Activated CD4-positive, alpha-beta T cell treated with anti-CD3 and anti-CD28 coated beads, Interleukin-10, Interleukin-2, amounts not matched to agents 100 ng/mL and 50 ng/mL, durations not matched to agents 16 hours and 8 hours (primary cell): ENCODE measurements around the gene ITGB1.
A peak's percentile ranks its signal among the peaks of the same experiment; 100 is the strongest.
"Not testable (repeated sequence)": the region's sequence is repeated elsewhere in the genome, so short reads cannot be mapped to it uniquely, and the experiment has no call there.

Experiments used
- DNase-seq: peaks from one replicate; pipeline ENCODE4 v3.0.0-alpha.2; 2020

ITGB1 gene

GRCh38 chr10:32929634-32930033, 28.4 kb downstream of the ITGB1 start:
- peak; percentile 54 for DNase-seq

DNA sequence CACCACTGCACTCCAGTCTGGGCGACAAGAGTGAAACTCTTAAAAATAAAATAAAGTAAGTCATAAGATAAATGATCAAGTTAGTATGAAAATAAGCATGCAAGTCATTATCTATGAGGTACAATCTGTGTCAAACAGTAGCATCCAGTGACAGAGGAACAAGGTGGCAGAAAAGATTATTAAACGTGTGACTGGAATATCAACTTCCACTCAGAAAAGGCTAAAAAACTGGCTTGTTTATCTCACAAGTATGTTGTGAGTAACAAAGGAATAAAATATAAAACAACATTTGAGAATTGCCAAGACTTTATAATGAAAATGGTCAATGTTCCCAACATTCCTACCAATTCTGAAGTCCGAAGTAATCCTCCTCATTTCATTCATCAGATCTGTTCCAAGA, 30.3 kb downstream of the ITGB1 start:
- no peak for DNase-seq

- no peak for DNase-seq
Measured at GRCh38 chr10:32923849-32924248, 34.2 kb downstream of the ITGB1 start.

GRCh38 chr10:32923134-32923533, 34.9 kb downstream of the ITGB1 start:
- peak; percentile 7 for DNase-seq

- DNase-seq: no peak
Measured at GRCh38 chr10:32922170-32922569, 35.9 kb downstream of the ITGB1 start.

- DNase-seq: not testable (repeated sequence)
Measured at GRCh38 chr10:32917817-32918216, 40.2 kb downstream of the ITGB1 start.

GRCh38 chr10:32911285-32912016, 46.6 kb downstream of the ITGB1 start:
- DNase-seq: no peak

GRCh38 chr10:32909970-32910369, 48.1 kb downstream of the ITGB1 start:
- not testable (repeated sequence) for DNase-seq

- DNase-seq: no peak
Measured at GRCh38 chr10:32909456-32909855, 48.6 kb downstream of the ITGB1 start.

GRCh38 chr10:32906595-32906994, 51.4 kb downstream of the ITGB1 start:
- peak; percentile 6 for DNase-seq

- no peak for DNase-seq
Measured at GRCh38 chr10:32905466-32905865, 52.6 kb downstream of the ITGB1 start.

DNA sequence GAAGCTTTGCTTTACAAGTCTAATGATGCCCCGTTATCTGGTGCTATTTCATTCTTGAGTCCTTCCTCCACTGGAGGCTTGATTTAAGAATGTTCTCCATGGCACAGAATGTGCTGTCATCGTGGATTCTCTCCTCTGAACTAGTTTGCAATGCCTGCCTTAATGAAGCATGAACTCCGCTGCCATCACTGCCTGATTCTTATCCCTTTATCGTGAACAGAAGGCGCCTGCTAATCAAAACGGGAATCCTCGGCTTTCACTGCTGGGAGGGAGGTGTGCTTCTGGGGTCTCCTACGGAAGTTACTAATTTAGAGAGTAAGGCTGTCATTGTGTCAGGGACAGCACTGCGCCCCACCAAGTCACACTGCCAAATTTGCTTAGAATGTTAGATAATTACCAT, 56.2 kb downstream of the ITGB1 start:
- DNase-seq: no peak

- DNase-seq: not testable (repeated sequence)
Measured at GRCh38 chr10:32895200-32895968, 62.6 kb downstream of the ITGB1 start.

GRCh38 chr10:32893916-32894664, 63.9 kb downstream of the ITGB1 start:
- DNase-seq: no peak

DNA sequence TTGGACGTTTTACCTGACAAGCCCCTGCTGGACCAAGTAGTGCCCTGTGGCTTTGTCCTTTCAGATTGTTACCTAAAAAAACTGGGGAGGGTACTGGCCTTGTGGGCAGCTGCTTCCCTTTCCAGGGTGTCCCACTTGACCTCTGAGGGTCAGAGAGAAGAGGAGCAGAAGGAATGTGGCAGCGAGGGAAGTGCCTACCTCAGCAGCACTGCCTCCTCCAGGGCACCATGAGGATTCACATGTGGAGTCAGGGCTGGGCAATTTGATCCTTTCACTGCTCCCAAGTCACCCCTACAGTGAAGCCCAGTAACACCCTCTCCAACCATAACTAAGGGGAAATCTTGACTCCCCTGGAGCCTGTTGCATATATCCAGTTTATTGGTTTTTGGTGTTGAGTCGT, 64.6 kb downstream of the ITGB1 start:
- no peak for DNase-seq

- DNase-seq: no peak
Measured at GRCh38 chr10:32891261-32891660, 66.8 kb downstream of the ITGB1 start.

GRCh38 chr10:32890444-32890843, 67.6 kb downstream of the ITGB1 start:
- DNase-seq: no peak

DNA sequence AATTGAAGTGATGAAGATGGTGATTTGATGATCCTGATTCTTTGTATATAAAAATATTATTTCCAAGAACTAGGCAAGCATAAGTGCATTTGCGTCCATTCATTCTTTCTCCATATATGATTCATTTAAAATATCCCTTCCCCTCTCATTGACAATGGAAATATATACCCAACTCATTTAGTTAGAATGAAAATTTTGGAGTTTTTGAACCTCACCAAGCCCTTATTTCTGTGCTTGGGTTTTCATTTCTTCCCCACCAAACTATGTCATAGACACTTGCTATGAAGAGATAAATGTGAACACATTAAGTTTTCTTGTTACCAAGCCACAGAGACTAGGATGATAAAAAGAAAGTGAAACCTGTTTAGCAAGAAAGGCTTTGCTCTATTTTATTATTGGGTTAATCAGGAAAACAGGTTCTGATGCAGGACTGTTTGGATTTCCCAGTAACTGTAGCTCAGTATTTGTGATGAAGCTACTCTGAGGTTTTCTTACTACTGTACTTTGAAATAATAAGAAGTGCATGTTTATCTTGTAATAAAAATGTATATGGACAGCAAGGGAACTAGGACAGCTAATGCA, 68.3 kb downstream of the ITGB1 start:
- DNase-seq: no peak

- DNase-seq: no peak
Measured at GRCh38 chr10:32888161-32888927, 69.7 kb downstream of the ITGB1 start.

GRCh38 chr10:32887481-32887880, 70.5 kb downstream of the ITGB1 start:
- DNase-seq: no peak

DNA sequence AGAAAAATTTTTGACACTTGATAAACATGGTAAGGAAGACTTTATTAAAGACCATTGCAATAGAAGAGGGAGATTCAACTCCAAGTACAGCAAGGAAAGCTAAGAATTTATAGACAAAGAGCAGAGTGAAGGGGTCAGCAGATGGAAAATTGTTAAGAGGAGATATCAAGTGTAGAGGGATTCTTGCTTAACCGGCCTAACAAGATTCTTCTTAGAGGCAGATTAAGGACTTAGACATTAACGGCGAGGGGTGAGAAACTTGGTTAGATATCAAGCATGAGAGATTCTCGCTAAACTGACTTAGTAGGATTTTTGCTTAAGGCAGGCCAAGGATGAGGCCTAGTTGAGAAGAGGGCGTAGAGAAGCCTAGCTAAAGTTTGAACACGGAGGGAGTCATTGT, 76.0 kb downstream of the ITGB1 start:
- DNase-seq: no peak

- DNase-seq: no peak
Measured at GRCh38 chr10:32878646-32879045, 79.4 kb downstream of the ITGB1 start.

DNA sequence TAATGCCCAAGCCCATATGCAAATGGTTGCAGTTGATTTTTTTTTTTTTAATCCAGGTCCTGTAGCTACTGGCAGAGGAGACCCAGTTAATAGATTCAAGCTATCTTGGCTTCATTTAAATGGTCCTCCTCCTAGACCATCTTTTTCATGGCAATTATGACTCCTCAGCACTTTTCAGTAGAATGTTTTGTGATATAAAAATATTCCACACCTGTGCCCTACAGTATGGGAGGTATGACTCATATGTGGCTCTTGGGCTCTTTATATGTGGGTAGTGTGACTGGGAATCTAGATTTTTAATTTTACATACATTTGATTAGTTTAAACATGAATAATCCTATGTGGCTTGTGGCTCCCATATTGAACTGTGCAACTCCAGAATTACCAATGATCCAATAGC, 80.1 kb downstream of the ITGB1 start:
- no peak for DNase-seq
